H1 (cell line): ENCODE results near the gene GNB5. TPM values are rescaled to one million over a fixed set of nuclear protein-coding genes. Genes with fewer than 3 reads are reported as not detected.

Source experiments
- CTCF ChIA-PET: fragments of 300-600 bp; sonication (Branson Sonifier 250); formaldehyde crosslinking; loops from one replicate; lab custom pipeline; 2021; ENCODE audit not compliant: partially characterized antibody; lab: Charles Lee
- POLR2A ChIA-PET: fragments of 300-600 bp; sonication (Branson Sonifier 250); formaldehyde crosslinking; loops from one replicate; lab custom pipeline; 2021; ENCODE audit warnings: inconsistent platforms; ENCODE audit not compliant: partially characterized antibody; lab: Charles Lee
- DNase-seq, 2 experiments: peaks; one replicate each; pipeline versions ENCODE4 v3.0.0 to v3.0.0-alpha.2; 2010 to 2022; ENCODE audit warnings: low spot score in 2 of 2, low read depth in 1 of 2, mixed read lengths in 1 of 2
- FAIRE-seq: peaks from 2 replicates; lab custom pipeline; 2011; peaks lifted over from hg19 to GRCh38; lab: Jason Lieb, UNC
- H2AFZ ChIP-seq: 2 replicates; pipeline ENCODE4 v1.8.1; 2012; ENCODE audit warnings: low read length, inconsistent platforms
- H2AK5ac ChIP-seq: 2 replicates; pipeline ENCODE4 v1.6.1; 2013; ENCODE audit warnings: low read depth, low read length
- H2BK120ac ChIP-seq: replicated peaks from 2 replicates; pipeline ENCODE3; 2013; ENCODE audit warnings: low read depth, low read length, inconsistent platforms
- H2BK12ac ChIP-seq: 2 replicates; pipeline ENCODE4 v1.6.1; 2013; ENCODE audit warnings: low read depth, low read length
- H2BK15ac ChIP-seq: 2 replicates; pipeline ENCODE4 v1.6.1; 2013; ENCODE audit warnings: low read length
- H2BK20ac ChIP-seq: 2 replicates; pipeline ENCODE4 v1.6.1; 2013; ENCODE audit warnings: low read length
- H2BK5ac ChIP-seq: 2 replicates; pipeline ENCODE4 v1.6.1; 2013; ENCODE audit warnings: low read depth, low read length
- H3K14ac ChIP-seq: 2 replicates; pipeline ENCODE4 v1.6.1; 2013; ENCODE audit warnings: inconsistent platforms; ENCODE audit not compliant: insufficient read length
- H3K18ac ChIP-seq: 2 replicates; pipeline ENCODE4 v1.6.1; 2013; ENCODE audit warnings: low read length; ENCODE audit errors: extremely low read depth
- H3K23ac ChIP-seq: 2 replicates; pipeline ENCODE4 v1.6.1; 2013; ENCODE audit warnings: inconsistent platforms; ENCODE audit not compliant: insufficient read length
- H3K23me2 ChIP-seq: 2 replicates; pipeline ENCODE4 v1.6.1; 2013; ENCODE audit warnings: low read depth, low read length
- H3K27ac ChIP-seq: 2 replicates; pipeline ENCODE4 v1.6.1; 2011; ENCODE audit warnings: low read depth, low read length, inconsistent platforms
- H3K27me3 ChIP-seq, 4 experiments: replicated peaks in 1 of 4; 1 replicate in 1 of 4; 2 replicates in 3 of 4; pipeline versions ENCODE4 v1.6.1 to v1.8.1; 2011 to 2013; ENCODE audit warnings: low read length in 3 of 4, mild to moderate bottlenecking in 3 of 4, inconsistent platforms in 2 of 4, mixed read lengths in 2 of 4, moderate library complexity in 1 of 4; ENCODE audit not compliant: control insufficient read depth in 3 of 4, insufficient read depth in 3 of 4; ENCODE audit errors: extremely low read depth in 1 of 4
- H3K36me3 ChIP-seq, 4 experiments: 2 replicates each; pipeline versions ENCODE4 v1.6.1 to v1.8.1; 2011 to 2013; ENCODE audit warnings: mild to moderate bottlenecking in 4 of 4, low read length in 3 of 4, moderate library complexity in 2 of 4, control low read depth in 1 of 4, inconsistent platforms in 1 of 4; ENCODE audit not compliant: insufficient read depth in 4 of 4, control insufficient read depth in 2 of 4
- H3K4ac ChIP-seq: replicated peaks from 2 replicates; pipeline ENCODE3; 2013; ENCODE audit warnings: low read length, low read depth, mixed read lengths, inconsistent platforms; ENCODE audit not compliant: insufficient read length
- H3K4me1 ChIP-seq, 4 experiments: replicated peaks in 1 of 4; 1 replicate in 1 of 4; 2 replicates in 3 of 4; pipeline versions ENCODE4 v1.6.1 to v1.8.1; 2011 to 2013; ENCODE audit warnings: low read length in 3 of 4, inconsistent platforms in 2 of 4, mixed read lengths in 1 of 4; ENCODE audit not compliant: insufficient read depth in 4 of 4, control insufficient read depth in 3 of 4
- H3K4me2 ChIP-seq, 2 experiments: 2 replicates each; pipeline versions ENCODE4 v1.6.1 to v1.8.1; 2011 to 2013; ENCODE audit warnings: low read depth in 2 of 2, low read length in 2 of 2, control low read depth in 1 of 2, inconsistent platforms in 1 of 2, mild to moderate bottlenecking in 1 of 2; ENCODE audit not compliant: insufficient read depth in 1 of 2
- H3K4me3 ChIP-seq, 4 experiments: fragments of 200-600, 300-600 bp in 1 of 4; sonication (generic), shearing (Covaris generic), sonication (Bioruptor Twin) in 1 of 4; 2 replicates each; pipeline versions ENCODE4 v1.5.1 to v1.8.1; 2011 to 2016; ENCODE audit warnings: low read length in 4 of 4, low read depth in 3 of 4, control low read depth in 2 of 4, inconsistent platforms in 2 of 4, mild to moderate bottlenecking in 2 of 4, mixed read lengths in 1 of 4, moderate library complexity in 1 of 4; ENCODE audit not compliant: insufficient read depth in 2 of 4; ENCODE audit errors: extremely low read depth in 1 of 4
- H3K56ac ChIP-seq: replicated peaks from 2 replicates; pipeline ENCODE3; 2013; ENCODE audit warnings: low read depth, mild to moderate bottlenecking, mixed read lengths, low read length, inconsistent platforms; ENCODE audit not compliant: insufficient read length
- H3K79me1 ChIP-seq: 2 replicates; pipeline ENCODE4 v1.6.1; 2013; ENCODE audit warnings: low read depth, low read length, control low read depth
- H3K79me2 ChIP-seq, 2 experiments: 2 replicates each; pipeline versions ENCODE4 v1.6.1 to v1.8.1; 2012 to 2013; ENCODE audit warnings: low read length in 2 of 2, mild to moderate bottlenecking in 2 of 2, inconsistent platforms in 1 of 2; ENCODE audit not compliant: insufficient read depth in 2 of 2, control insufficient read depth in 1 of 2
- H3K9ac ChIP-seq, 4 experiments: replicated peaks in 1 of 4; 1 replicate in 1 of 4; 2 replicates in 3 of 4; pipeline versions ENCODE4 v1.6.1 to v1.8.1; 2011 to 2013; ENCODE audit warnings: low read depth in 3 of 4, low read length in 3 of 4, control low read depth in 2 of 4, mild to moderate bottlenecking in 2 of 4, moderate library complexity in 2 of 4, inconsistent platforms in 1 of 4; ENCODE audit errors: extremely low read depth in 1 of 4
- H3K9me3 ChIP-seq, 2 experiments: 2 replicates each; pipeline versions ENCODE4 v1.6.1 to v1.8.1; 2012 to 2013; ENCODE audit warnings: mild to moderate bottlenecking in 2 of 2, moderate library complexity in 2 of 2, control low read depth in 1 of 2, inconsistent platforms in 1 of 2, low read depth in 1 of 2, low read length in 1 of 2, mixed read lengths in 1 of 2; ENCODE audit not compliant: insufficient read depth in 2 of 2
- H4K20me1 ChIP-seq, 2 experiments: replicated peaks in 1 of 2; 2 replicates each; pipeline versions ENCODE3 to v1.8.1; 2011 to 2013; ENCODE audit warnings: inconsistent platforms in 2 of 2, low read length in 2 of 2, mild to moderate bottlenecking in 1 of 2; ENCODE audit not compliant: insufficient read depth in 2 of 2, control insufficient read depth in 1 of 2
- H4K5ac ChIP-seq: 2 replicates; pipeline ENCODE4 v1.6.1; 2013; ENCODE audit warnings: low read length, low read depth, mixed read lengths, inconsistent platforms; ENCODE audit not compliant: insufficient read length
- H4K8ac ChIP-seq: 2 replicates; pipeline ENCODE4 v1.8.0; 2013; ENCODE audit warnings: mild to moderate bottlenecking, moderate library complexity, low read length, inconsistent platforms; ENCODE audit not compliant: insufficient read depth; ENCODE audit errors: extremely low read depth
- H4K91ac ChIP-seq: replicated peaks from 2 replicates; pipeline ENCODE3; 2013; ENCODE audit warnings: low read length, mixed read lengths, inconsistent platforms; ENCODE audit not compliant: insufficient read length
- BACH1 ChIP-seq: IDR thresholded peaks from 2 replicates; pipeline ENCODE4 v1.6.1; 2012; ENCODE audit warnings: low read length, improper control_type of control experiment
- BRCA1 ChIP-seq: IDR thresholded peaks from 2 replicates; pipeline ENCODE4 v1.6.1; 2012; ENCODE audit warnings: low read depth, low read length, improper control_type of control experiment
- FOSL1 ChIP-seq: IDR thresholded peaks from 2 replicates; pipeline ENCODE4 v1.6.1; 2011; ENCODE audit warnings: mild to moderate bottlenecking, low read depth, low read length, moderate library complexity; ENCODE audit not compliant: insufficient read depth
- GABPA ChIP-seq: IDR thresholded peaks from 2 replicates; pipeline ENCODE4 v1.6.1; 2011; ENCODE audit warnings: mild to moderate bottlenecking, low read length, moderate library complexity, borderline replicate concordance; ENCODE audit not compliant: insufficient read depth
- JUND ChIP-seq: IDR thresholded peaks from 2 replicates; pipeline ENCODE4 v1.6.1; 2011; ENCODE audit warnings: mild to moderate bottlenecking, improper control_type of control experiment, low read length
- MAFK ChIP-seq: IDR thresholded peaks from 2 replicates; pipeline ENCODE4 v1.6.1; 2012; ENCODE audit warnings: low read depth, mild to moderate bottlenecking, improper control_type of control experiment, low read length
- POLR2A ChIP-seq, 2 experiments: IDR thresholded peaks; 1 replicate in 1 of 2; 2 replicates in 1 of 2; pipeline ENCODE4 v1.6.1; 2011; ENCODE audit warnings: low read depth in 2 of 2, low read length in 2 of 2, mild to moderate bottlenecking in 2 of 2; ENCODE audit errors: control extremely low read depth in 1 of 2
- polyA plus RNA-seq, 7 experiments: library from polyadenylated mRNA; depleted of rRNA in 3 of 7; stranded (reverse) in 5 of 7; unstranded in 2 of 7; fragments of >200 nt in 5 of 7; fragments of 200-250 nt in 2 of 7; gene quantifications; 1 replicate in 5 of 7; 2 replicates in 1 of 7; 4 replicates in 1 of 7; pipeline versions ENCODE4 v1.2.1 to v1.2.3, GENCODE V29; 2011 to 2013; ENCODE audit warnings: missing spikeins in 2 of 7, mixed read lengths in 2 of 7
- total RNA-seq: library from RNA; stranded (reverse); fragmentation: NEBNext Ultra II Directional; extraction: Animal tissue kit (Norgen Biotek cat#: 25700); gene quantifications from 2 replicates; pipeline ENCODE4 v1.2.1, GENCODE V29; 2021

Gene GNB5
- total and polyA plus RNA-seq, 2 of the 8 experiments (the other 6 are each of a cell fraction or from before 2014, with no cell fraction given), result 21.7 to 42.5 TPM

- Histone ChIP-seq H2BK12ac (no peak overlapping the region), H3K27me3 (no peaks in the 10 kb centered on the region), H4K5ac (no peak overlapping the region), H3K4me2 (no peak overlapping the region), H4K20me1 (no peaks in the 10 kb centered on the region), H3K23me2 (no peaks in the 10 kb centered on the region), H3K4me1 (no peaks in the 10 kb centered on the region), H4K8ac (no peak overlapping the region), H3K18ac (no peak overlapping the region), H3K4ac (no peak overlapping the region), H3K56ac (no peak overlapping the region), H3K27ac (no peak overlapping the region), H3K9me3 (no peaks in the 10 kb centered on the region), H2BK120ac (no peak overlapping the region), H3K14ac (no peak overlapping the region), H2AFZ (no peak overlapping the region), H2BK20ac (no peak overlapping the region), H3K36me3 (no peaks in the 10 kb centered on the region), H2BK15ac (no peak overlapping the region), H3K79me1 (no peaks in the 10 kb centered on the region), H4K91ac (no peak overlapping the region), H3K9ac (no peak overlapping the region), H3K23ac (no peak overlapping the region), H3K79me2 (no peaks in the 10 kb centered on the region), H2AK5ac (no peak overlapping the region), H2BK5ac (no peak overlapping the region), H3K4me3 (no peak overlapping the region)
- DNase-seq (no peak), FAIRE-seq (no peak)
- POLR2A ChIA-PET, result interaction anchor here (1.1 kb wide), 1 partner anchor 16 kb away, joined by 4 read pairs; no protein-coding TSS in a partner anchor
- CTCF ChIA-PET, result interaction anchor here (0.8 to 2.3 kb wide), 6 partner anchors 12 to 120 kb away, joined by 3 to 8 read pairs (median 4); no protein-coding TSS in a partner anchor
- TF ChIP-seq MAFK (no peak), FOSL1 (no peak), POLR2A (IDR thresholded peaks at IDR 0.05; ENCODE audit: control extremely low read depth in 1 of 2, low read depth in 2 of 2, low read length in 2 of 2) (no peak), JUND (no peak), BRCA1 (no peak), BACH1 (no peak), GABPA (no peak)
These were observed 94.0 kb downstream of the GNB5 start for GRCh38 chr15:52097180-52097579.
